ENCODE data around the gene NEK9.

Gene NEK9

GRCh38 chr14:75067212-75067611 lies 59.6 kb downstream of the NEK9 start:
- no peak for DNase-seq (ENCODE audit: low read depth, low spot score)

GRCh38 chr14:75066691-75067090 lies 60.2 kb downstream of the NEK9 start:
- no peak for DNase-seq (ENCODE audit: low read depth, low spot score)

GRCh38 chr14:75064205-75064567 lies 62.7 kb downstream of the NEK9 start:
- no peak for DNase-seq (ENCODE audit: low read depth, low spot score)

GRCh38 chr14:75063491-75064204 lies 63.2 kb downstream of the NEK9 start, which contains the start of gene ACYP1:
Gene ACYP1 (minus strand): TSS chr14:75064024. CDS start chr14:75063553, 471 bp downstream.
- peak; percentile 95 for DNase-seq (ENCODE audit: low read depth, low spot score)

GRCh38 chr14:75063013-75063412 lies 63.8 kb downstream of the NEK9 start:
- no peak for DNase-seq (ENCODE audit: low read depth, low spot score)

GRCh38 chr14:75060420-75060819 lies 66.4 kb downstream of the NEK9 start:
- DNase-seq (ENCODE audit: low read depth, low spot score): no peak

- no peak for DNase-seq (ENCODE audit: low read depth, low spot score)
Observed at GRCh38 chr14:75059642-75060041, 67.2 kb downstream of the NEK9 start.

GRCh38 chr14:75054421-75054820 lies 72.4 kb downstream of the NEK9 start:
- DNase-seq (ENCODE audit: low read depth, low spot score): no peak

- DNase-seq (ENCODE audit: low read depth, low spot score): no peak
Observed at GRCh38 chr14:75053396-75054291, 73.2 kb downstream of the NEK9 start.

GRCh38 chr14:75051556-75051899 lies 75.3 kb downstream of the NEK9 start:
- DNase-seq (ENCODE audit: low read depth, low spot score): no peak

- peak; percentile 92 for DNase-seq (ENCODE audit: low read depth, low spot score)
Observed at GRCh38 chr14:75050852-75051555, 75.8 kb downstream of the NEK9 start, which contains the start of gene MLH3. Gene MLH3 (minus strand): TSS chr14:75051467. CDS start chr14:75049655, 1,812 bp downstream.

- DNase-seq (ENCODE audit: low read depth, low spot score): no peak
Observed at GRCh38 chr14:75049731-75050201, 77.1 kb downstream of the NEK9 start.

- DNase-seq (ENCODE audit: low read depth, low spot score): peak; percentile 39
Observed at GRCh38 chr14:75049136-75049535, 77.7 kb downstream of the NEK9 start.

GRCh38 chr14:75048101-75048500 lies 78.7 kb downstream of the NEK9 start:
- no peak for DNase-seq (ENCODE audit: low read depth, low spot score)

GRCh38 chr14:75047506-75047905 lies 79.3 kb downstream of the NEK9 start:
- DNase-seq (ENCODE audit: low read depth, low spot score): no peak

- no peak for DNase-seq (ENCODE audit: low read depth, low spot score)
Observed at GRCh38 chr14:75046899-75047298, 79.9 kb downstream of the NEK9 start.

GRCh38 chr14:75046275-75046674 lies 80.6 kb downstream of the NEK9 start:
- no peak for DNase-seq (ENCODE audit: low read depth, low spot score)

- no peak for DNase-seq (ENCODE audit: low read depth, low spot score)
Observed at GRCh38 chr14:75044752-75045151, 82.1 kb downstream of the NEK9 start.

- DNase-seq (ENCODE audit: low read depth, low spot score): peak; percentile 68
Observed at GRCh38 chr14:75044322-75044721, 82.5 kb downstream of the NEK9 start.

GRCh38 chr14:75042035-75042434 lies 84.8 kb downstream of the NEK9 start:
- DNase-seq (ENCODE audit: low read depth, low spot score): peak; percentile 52

- DNase-seq (ENCODE audit: low read depth, low spot score): no peak
Observed at GRCh38 chr14:75041613-75042012, 85.2 kb downstream of the NEK9 start.

- no peak for DNase-seq (ENCODE audit: low read depth, low spot score)
Observed at GRCh38 chr14:75040959-75041358, 85.9 kb downstream of the NEK9 start.
